Upper lobe of left lung (tissue), 6 donors: ENCODE results near the gene DNAJC21. TPM values are rescaled to one million over a fixed set of nuclear protein-coding genes. Genes with fewer than 3 reads are reported as not detected.
A peak's percentile ranks its signal among the peaks of the same experiment; 100 is the strongest.

Experiments used
- ATAC-seq, 2 donors: fragments of 200-7000 bp; cut with Tn5 transposase; one replicate each; pipeline ENCODE4 v1.9.1; 2022; ENCODE audit warnings: mild to moderate bottlenecking in 2 of 2, moderate library complexity in 2 of 2; ENCODE audit not compliant: low FRiP score in 2 of 2
- DNase-seq, 2 donors: peaks; one replicate each; pipeline ENCODE4 v3.0.0-alpha.2; 2019 to 2020
- H3K27ac ChIP-seq, 4 donors: fragments of 200-600 bp; sonication (generic); one replicate each; pipeline ENCODE4 v1.5.1; 2016 to 2019
- H3K27me3 ChIP-seq, 4 donors: fragments of 200-600 bp; sonication (generic); one replicate each; pipeline ENCODE4 v1.5.1; 2017 to 2019
- H3K36me3 ChIP-seq, 4 donors: fragments of 200-600 bp; sonication (generic); one replicate each; pipeline ENCODE4 v1.5.1; 2016 to 2019
- H3K4me1 ChIP-seq, 4 donors: fragments of 200-600 bp; sonication (generic); one replicate each; pipeline ENCODE4 v1.5.1; 2018 to 2019
- H3K4me3 ChIP-seq, 4 donors: fragments of 200-600 bp; sonication (generic); one replicate each; pipeline ENCODE4 v1.5.1; 2017 to 2019; ENCODE audit warnings: mild to moderate bottlenecking in 2 of 4, moderate library complexity in 1 of 4
- H3K9me3 ChIP-seq, 4 donors: fragments of 200-600 bp; sonication (generic); one replicate each; pipeline ENCODE4 v1.5.1; 2018 to 2019
- EP300 ChIP-seq, 4 donors: sonication (generic); formaldehyde crosslinking; IDR thresholded peaks; one replicate each; pipeline ENCODE4 v1.5.1; 2017; ENCODE audit warnings: antibody characterized with exemption in 4 of 4, control low read depth in 2 of 4
- POLR2A ChIP-seq, 4 donors: fragments of 450-650 bp; IDR thresholded peaks; one replicate each; pipeline ENCODE4 v1.5.1; 2016 to 2017; ENCODE audit warnings: antibody characterized with exemption in 4 of 4, mild to moderate bottlenecking in 2 of 4
- POLR2AphosphoS5 ChIP-seq, 2 donors: sonication (generic); formaldehyde crosslinking; IDR thresholded peaks; one replicate each; pipeline ENCODE4 v1.5.1; 2017; ENCODE audit warnings: antibody characterized with exemption in 2 of 2
- WGBS, 2 donors: methylation state at CpG; one replicate each; pipeline ENCODE4 v1.1.5; 2017 to 2018; 5-methylcytosine and 5-hydroxymethylcytosine counted together
- total RNA-seq, 6 donors: library from RNA; depleted of rRNA in 4 of 6; stranded (reverse); fragments of >200 nt in 4 of 6; gene quantifications; one replicate each; pipeline versions ENCODE4 v1.1.0 to v1.2.1, GENCODE V29; 2016 to 2021
- TF ChIP-seq, protein P1 (sequence below), 6 experiments: fragments of 450-650 bp in 4 of 6; fragments of 200-600 bp in 2 of 6; sonication (generic) in 2 of 6; IDR thresholded peaks; one replicate each; pipeline ENCODE4 v1.5.1; 2016 to 2019; ENCODE audit warnings: antibody characterized with exemption in 6 of 6
- donor health status: DM: no; HTN: no; CAD: no; lungs with moderate emphysema.
- donor health status: DM: no; HTN: yes; CAD: no; lungs with severe emphysema.

DNAJC21 gene
- total RNA-seq, 6 donors from 2014 or later, result 41.2 to 93.2 (median 46.3) TPM

DNA sequence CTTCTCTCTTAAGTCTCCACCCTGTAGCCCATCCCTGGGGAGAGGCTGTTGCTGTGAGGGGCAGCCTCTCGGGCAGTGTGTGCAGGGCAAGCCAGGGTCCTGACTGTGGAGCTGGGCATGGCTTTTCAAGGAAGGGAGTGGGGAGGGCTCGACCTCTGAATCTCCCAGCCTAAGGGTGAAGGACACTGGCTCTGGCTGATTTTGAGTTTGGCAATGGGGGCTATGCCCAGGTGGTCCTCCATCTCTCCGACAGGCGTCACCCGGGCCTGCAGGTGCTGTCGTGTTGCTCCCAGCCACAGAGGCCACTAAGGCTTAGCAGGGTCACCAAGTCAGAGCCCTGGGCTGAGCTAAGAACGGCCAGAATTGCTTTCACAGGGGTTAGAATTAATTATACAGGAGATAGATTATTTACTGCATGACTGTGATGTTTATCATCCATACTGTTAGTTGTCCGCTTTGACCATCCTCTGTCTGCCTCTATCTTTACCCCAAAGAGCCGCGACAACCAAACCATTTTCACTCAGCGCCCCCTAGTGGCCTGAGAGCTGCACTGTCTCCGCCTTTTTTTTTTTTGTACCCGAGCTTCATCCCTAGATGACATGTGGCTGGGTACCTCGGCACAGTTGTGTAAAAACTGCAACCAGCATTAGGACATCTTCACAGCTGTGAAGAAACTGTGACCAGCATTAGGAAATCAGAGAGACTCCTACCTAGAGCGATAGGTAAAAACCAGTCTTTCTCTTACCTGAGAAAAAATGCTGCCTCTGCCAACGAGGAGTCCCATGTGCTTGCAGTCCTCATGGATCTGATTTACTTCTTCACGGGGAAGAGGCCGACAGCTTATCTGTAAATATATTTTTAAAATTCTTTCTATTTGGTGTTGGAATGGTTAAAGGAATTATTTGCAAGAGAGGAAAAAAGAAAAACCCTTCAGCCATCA, 73.9 kb downstream of the DNAJC21 start:
- TF ChIP-seq POLR2AphosphoS5 (IDR thresholded peaks at IDR 0.05) (no peak), POLR2A (IDR thresholded peaks at IDR 0.05) (no peak), EP300 (IDR thresholded peaks at IDR 0.05) (no peak)
- TF ChIP-seq, protein P1, sequence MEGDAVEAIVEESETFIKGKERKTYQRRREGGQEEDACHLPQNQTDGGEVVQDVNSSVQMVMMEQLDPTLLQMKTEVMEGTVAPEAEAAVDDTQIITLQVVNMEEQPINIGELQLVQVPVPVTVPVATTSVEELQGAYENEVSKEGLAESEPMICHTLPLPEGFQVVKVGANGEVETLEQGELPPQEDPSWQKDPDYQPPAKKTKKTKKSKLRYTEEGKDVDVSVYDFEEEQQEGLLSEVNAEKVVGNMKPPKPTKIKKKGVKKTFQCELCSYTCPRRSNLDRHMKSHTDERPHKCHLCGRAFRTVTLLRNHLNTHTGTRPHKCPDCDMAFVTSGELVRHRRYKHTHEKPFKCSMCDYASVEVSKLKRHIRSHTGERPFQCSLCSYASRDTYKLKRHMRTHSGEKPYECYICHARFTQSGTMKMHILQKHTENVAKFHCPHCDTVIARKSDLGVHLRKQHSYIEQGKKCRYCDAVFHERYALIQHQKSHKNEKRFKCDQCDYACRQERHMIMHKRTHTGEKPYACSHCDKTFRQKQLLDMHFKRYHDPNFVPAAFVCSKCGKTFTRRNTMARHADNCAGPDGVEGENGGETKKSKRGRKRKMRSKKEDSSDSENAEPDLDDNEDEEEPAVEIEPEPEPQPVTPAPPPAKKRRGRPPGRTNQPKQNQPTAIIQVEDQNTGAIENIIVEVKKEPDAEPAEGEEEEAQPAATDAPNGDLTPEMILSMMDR (IDR thresholded peaks at IDR 0.05), result peak; percentile 42 to 90 (median 58)
- H3K36me3 ChIP-seq, result no peaks in the 10 kb centered on the region
- ATAC-seq, result peak; percentile 70 to 72
- peaks cover 0 to 5% (median 0%) of the 10 kb centered on the region in 4 donors for H3K4me1 ChIP-seq
- WGBS, 2 donors, result 39 to 47% methylated on average over 15 to 18 of the region's 18 CpGs
- peak; percentile 24 to 45 for DNase-seq
- H3K27me3 ChIP-seq, result no peaks in the 10 kb centered on the region
- H3K4me3 ChIP-seq, result no peak overlapping the region
- H3K27ac ChIP-seq, result no peak overlapping the region
- no peaks in the 10 kb centered on the region for H3K9me3 ChIP-seq

GRCh38 chr5:35004200-35004599, 74.8 kb downstream of the DNAJC21 start:
- H3K27ac ChIP-seq, result no peak overlapping the region
- DNase-seq (no peak), ATAC-seq (no peak)
- no peaks in the 10 kb centered on the region for H3K9me3 ChIP-seq
- WGBS, 2 donors, result 68 to 75% methylated on average over 5 of the region's 5 CpGs
- no peak overlapping the region for H3K4me3 ChIP-seq
- peaks cover 0 to 5% (median 0%) of the 10 kb centered on the region in 4 donors for H3K4me1 ChIP-seq
- no peaks in the 10 kb centered on the region for H3K36me3 ChIP-seq
- H3K27me3 ChIP-seq, result no peaks in the 10 kb centered on the region
- TF ChIP-seq POLR2A (IDR thresholded peaks at IDR 0.05) (no peak), POLR2AphosphoS5 (IDR thresholded peaks at IDR 0.05) (no peak), EP300 (IDR thresholded peaks at IDR 0.05) (no peak)
- TF ChIP-seq, protein P1 (IDR thresholded peaks at IDR 0.05), result no peak

- peaks cover 0 to 5% (median 0%) of the 10 kb centered on the region in 4 donors for H3K4me1 ChIP-seq
- TF ChIP-seq EP300 (IDR thresholded peaks at IDR 0.05) (no peak), POLR2AphosphoS5 (IDR thresholded peaks at IDR 0.05) (no peak), POLR2A (IDR thresholded peaks at IDR 0.05) (no peak)
- TF ChIP-seq, protein P1 (IDR thresholded peaks at IDR 0.05), result no peak
- H3K27me3 ChIP-seq, result no peaks in the 10 kb centered on the region
- no peak overlapping the region for H3K27ac ChIP-seq
- no peaks in the 10 kb centered on the region for H3K36me3 ChIP-seq
- ATAC-seq (no peak), DNase-seq (no peak)
- H3K4me3 ChIP-seq, result no peak overlapping the region
- H3K9me3 ChIP-seq, result no peaks in the 10 kb centered on the region
- WGBS, 2 donors, result 87 to 100% methylated on average over 1 of the region's 1 CpG
These were observed 75.4 kb downstream of the DNAJC21 start for GRCh38 chr5:35004771-35005170.

Other genes with a start within 250 kb of the DNAJC21 start
- gene TTC23L, start 90.4 kb upstream of the DNAJC21 start, total RNA-seq, result 1 to 10 TPM in 3 of 6 donors, under 1 TPM in 2, not detected in 1; 0.11 to 4.7 (median 1.0) TPM
- 10 to 100 TPM; 12.2 to 39.1 (median 28.8) TPM for gene RAD1, start 14.1 kb upstream of the DNAJC21 start, total RNA-seq
- gene BRIX1, start 13.8 kb upstream of the DNAJC21 start, total RNA-seq, result 10 to 100 TPM in 5 of 6 donors, 1 to 10 TPM in 1; 7.9 to 30.4 (median 19.0) TPM
- not detected for gene AGXT2, start 118.4 kb downstream of the DNAJC21 start, total RNA-seq